Stimulated activated CD8-positive, alpha-beta memory T cell treated with anti-CD3 and anti-CD28 coated beads, Interleukin-4, amount 100 ng/mL, for 48 hours (primary cell): Measurements from ENCODE around the gene HNRNPA2B1.
"Not testable (repeated sequence)": the region's sequence is repeated elsewhere in the genome, so short reads cannot be mapped to it uniquely, and the experiment has no call there.

Experiments
- DNase-seq: peaks from one replicate; pipeline ENCODE4 v3.0.0-alpha.2; 2020

The HNRNPA2B1 gene

GRCh38 chr7:26183545-26184280, 16.8 kb downstream of the HNRNPA2B1 start:
- DNase-seq: no peak

GRCh38 chr7:26182706-26183105, 17.8 kb downstream of the HNRNPA2B1 start:
- DNase-seq: peak; percentile 44

- peak; percentile 43 for DNase-seq
Measured at GRCh38 chr7:26182283-26182682, 18.3 kb downstream of the HNRNPA2B1 start.

GRCh38 chr7:26181474-26182227, 18.9 kb downstream of the HNRNPA2B1 start:
- DNase-seq: no peak

- no peak for DNase-seq
Measured at GRCh38 chr7:26180792-26181198, 19.8 kb downstream of the HNRNPA2B1 start.

GRCh38 chr7:26179826-26180497, 20.6 kb downstream of the HNRNPA2B1 start:
- no peak for DNase-seq

- no peak for DNase-seq
Measured at GRCh38 chr7:26179422-26179821, 21.1 kb downstream of the HNRNPA2B1 start.

- no peak for DNase-seq
Measured at GRCh38 chr7:26178272-26178960, 22.1 kb downstream of the HNRNPA2B1 start.

- not testable (repeated sequence) for DNase-seq
Measured at GRCh38 chr7:26177269-26177668, 23.3 kb downstream of the HNRNPA2B1 start.

GRCh38 chr7:26176696-26177095, 23.9 kb downstream of the HNRNPA2B1 start:
- DNase-seq: not testable (repeated sequence)

- DNase-seq: not testable (repeated sequence)
Measured at GRCh38 chr7:26175903-26176302, 24.6 kb downstream of the HNRNPA2B1 start.

GRCh38 chr7:26172048-26172447, 28.5 kb downstream of the HNRNPA2B1 start:
- no peak for DNase-seq

- DNase-seq: no peak
Measured at GRCh38 chr7:26171601-26172000, 28.9 kb downstream of the HNRNPA2B1 start.

GRCh38 chr7:26170663-26171062, 29.9 kb downstream of the HNRNPA2B1 start:
- no peak for DNase-seq

- no peak for DNase-seq
Measured at GRCh38 chr7:26169271-26169670, 31.3 kb downstream of the HNRNPA2B1 start.

- DNase-seq: no peak
Measured at GRCh38 chr7:26168458-26169023, 32.0 kb downstream of the HNRNPA2B1 start.

- peak; percentile 41 for DNase-seq
Measured at GRCh38 chr7:26167303-26167934, 33.1 kb downstream of the HNRNPA2B1 start.

- DNase-seq: peak; percentile 43
Measured at GRCh38 chr7:26166684-26167266, 33.8 kb downstream of the HNRNPA2B1 start.

- no peak for DNase-seq
Measured at GRCh38 chr7:26165950-26166683, 34.4 kb downstream of the HNRNPA2B1 start.

GRCh38 chr7:26163804-26164203, 36.7 kb downstream of the HNRNPA2B1 start:
- not testable (repeated sequence) for DNase-seq

GRCh38 chr7:26162431-26162830, 38.1 kb downstream of the HNRNPA2B1 start:
- DNase-seq: no peak
